SJSA1 (cell line): ENCODE data around the gene IL17F. TPM values are rescaled to one million over a fixed set of nuclear protein-coding genes. Genes with fewer than 3 reads are reported as not detected.

ENCODE experiments used
- DNase-seq, 2 experiments: peaks; one replicate each; pipeline ENCODE4 v3.0.0-alpha.2; 2015 to 2020; ENCODE audit warnings: low spot score in 2 of 2, low read depth in 1 of 2
- H3K27ac ChIP-seq: fragments of 250-450 bp; sonication (Bioruptor Pico); 2 replicates; pipeline ENCODE4 v1.5.1; 2020; ENCODE audit warnings: mild to moderate bottlenecking, moderate library complexity
- H3K27me3 ChIP-seq: fragments of 250-450 bp; sonication (Bioruptor Pico); replicated peaks from 2 replicates; pipeline ENCODE4 v1.5.1; 2020; ENCODE audit warnings: mild to moderate bottlenecking, moderate library complexity
- H3K36me3 ChIP-seq: fragments of 250-450 bp; sonication (Bioruptor Pico); 2 replicates; pipeline ENCODE4 v1.5.1; 2020; ENCODE audit warnings: mild to moderate bottlenecking
- H3K4me1 ChIP-seq: fragments of 250-450 bp; sonication (Bioruptor Pico); replicated peaks from 2 replicates; pipeline ENCODE4 v1.6.1; 2021; ENCODE audit warnings: mild to moderate bottlenecking
- H3K4me3 ChIP-seq: fragments of 250-450 bp; sonication (Bioruptor Pico); 2 replicates; pipeline ENCODE4 v1.5.1; 2020; ENCODE audit warnings: mild to moderate bottlenecking
- H3K9me3 ChIP-seq: fragments of 250-450 bp; sonication (Bioruptor Pico); replicated peaks from 2 replicates; pipeline ENCODE4 v1.5.1; 2020; ENCODE audit warnings: mild to moderate bottlenecking
- total RNA-seq: library from RNA; depleted of rRNA; stranded (reverse); fragments of >200 nt; shearing (Covaris generic); gene quantifications from 2 replicates; pipeline ENCODE4 v1.2.3, GENCODE V29; 2014; rRNA removed

The IL17F gene
- not detected in 2 replicates for total RNA-seq

DNA sequence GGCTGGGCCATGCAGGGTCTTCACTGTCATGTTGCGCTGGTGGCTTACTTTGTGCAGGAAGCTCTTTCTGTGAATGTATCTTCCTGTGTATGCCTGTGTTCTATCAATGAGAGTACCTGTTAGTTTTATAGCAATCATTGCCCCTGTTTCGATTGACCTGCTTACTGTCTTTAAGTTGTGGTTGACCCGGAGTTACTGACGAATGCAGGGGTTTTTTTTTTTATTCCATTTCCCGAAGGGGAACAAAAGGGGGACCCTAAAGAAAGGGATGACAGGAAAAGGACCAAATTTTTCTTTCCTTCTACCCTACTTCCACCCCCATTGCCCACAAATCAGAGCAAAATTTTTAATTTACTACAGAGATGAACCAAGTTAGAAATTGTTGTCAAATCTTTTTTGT is at the start of gene IL17F:
Gene IL17F (minus strand): TSS at position 101 of the 400 bp plus-strand sequence. CDS start 71 bp downstream, at position 30.
- no peaks in the 10 kb centered on the region for H3K36me3 ChIP-seq
- no peak within 1 kb of the TSS for H3K27ac ChIP-seq
- H3K27me3 ChIP-seq, result peaks cover 16% of the 10 kb centered on the region
- H3K4me1 ChIP-seq, result no peaks in the 10 kb centered on the region
- H3K9me3 ChIP-seq, result no peaks in the 10 kb centered on the region
- no peak for DNase-seq
- H3K4me3 ChIP-seq, result no peak within 1 kb of the TSS

- no peak for DNase-seq
- Histone ChIP-seq H3K9me3 (no peaks in the 10 kb centered on the region; the same call in 1 of the 2 replicates), H3K27me3 (no peaks in the 10 kb centered on the region), H3K4me1 (no peaks in the 10 kb centered on the region), H3K36me3 (no peaks in the 10 kb centered on the region), H3K4me3 (no peak overlapping the region), H3K27ac (no peak overlapping the region)
These were observed 48.8 kb upstream of the IL17F start for GRCh38 chr6:52293067-52293466.

DNA sequence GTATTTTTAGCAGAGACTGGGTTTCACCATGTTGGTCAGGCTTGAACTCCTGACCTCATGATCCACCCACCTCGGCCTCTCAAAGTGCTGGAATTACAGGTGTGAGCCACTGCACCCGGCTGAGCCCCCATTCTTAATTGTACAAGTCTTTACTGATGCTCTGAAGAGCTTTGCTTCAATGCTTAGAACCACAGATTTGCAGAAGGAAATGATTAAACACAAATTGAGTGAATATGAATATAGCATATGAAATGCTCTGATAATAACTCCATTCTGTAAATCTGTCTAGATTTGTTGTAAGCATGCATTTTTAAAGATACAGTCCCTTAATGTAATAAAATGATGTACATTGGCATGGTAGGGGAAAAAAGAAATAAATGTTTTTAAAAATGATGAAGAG is 44.5 kb upstream of the IL17F start:
- no peak for DNase-seq
- H3K4me1 ChIP-seq, result peaks cover 6% of the 10 kb centered on the region; the same call in 1 of the 2 replicates
- H3K36me3 ChIP-seq, result peaks cover 6% of the 10 kb centered on the region
- H3K4me3 ChIP-seq, result no peak overlapping the region
- H3K27ac ChIP-seq, result no peak overlapping the region
- H3K9me3 ChIP-seq, result no peaks in the 10 kb centered on the region
- H3K27me3 ChIP-seq, result no peaks in the 10 kb centered on the region

- Histone ChIP-seq H3K4me1 (peaks cover 9% of the 10 kb centered on the region; the same call in 1 of the 2 replicates), H3K36me3 (peaks cover 13% of the 10 kb centered on the region), H3K27ac (no peak overlapping the region), H3K27me3 (no peaks in the 10 kb centered on the region), H3K4me3 (no peak overlapping the region), H3K9me3 (no peaks in the 10 kb centered on the region)
- no peak for DNase-seq
These were observed 43.9 kb upstream of the IL17F start for GRCh38 chr6:52288216-52288615.

DNA sequence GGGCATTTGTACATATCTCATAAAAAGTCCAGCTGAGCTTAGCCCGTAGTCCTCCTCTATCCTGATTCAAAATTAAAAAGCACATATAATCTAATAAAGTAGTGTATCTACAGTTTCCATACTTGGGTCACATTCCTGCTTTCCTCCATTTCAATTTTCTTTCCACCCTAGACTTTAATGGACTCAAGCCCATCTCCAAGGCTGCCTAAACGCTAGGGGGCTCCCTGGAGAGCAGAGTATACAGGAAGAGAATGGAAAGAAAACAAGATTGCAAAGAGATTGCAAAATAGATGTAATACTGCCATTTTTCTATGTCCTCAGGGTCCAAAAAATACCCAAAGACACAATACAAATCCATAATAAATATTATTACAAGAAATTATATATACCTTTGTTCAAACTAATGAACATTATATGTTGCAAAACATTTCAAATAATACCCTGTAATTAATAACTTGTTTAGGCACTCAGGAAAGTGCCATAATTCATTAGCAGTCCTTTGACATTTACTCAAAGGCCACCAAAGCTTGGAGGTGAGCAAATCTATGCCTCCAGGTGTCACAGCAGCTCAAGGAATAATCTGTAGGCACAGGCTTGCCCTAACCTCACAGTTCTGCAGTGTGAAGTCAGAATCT is 42.6 kb upstream of the IL17F start:
- no peaks in the 10 kb centered on the region for H3K27me3 ChIP-seq

GRCh38 chr6:52285177-52286068 is 41.1 kb upstream of the IL17F start:
- H3K4me3 ChIP-seq, result peak overlapping the region; percentile 68
- peaks cover 9% of the 10 kb centered on the region; the same call in 1 of the 2 replicates for H3K4me1 ChIP-seq
- H3K9me3 ChIP-seq, result no peaks in the 10 kb centered on the region
- H3K36me3 ChIP-seq, result peaks cover 37% of the 10 kb centered on the region
- DNase-seq, result no peak
- no peak overlapping the region for H3K27ac ChIP-seq
- H3K27me3 ChIP-seq, result no peaks in the 10 kb centered on the region

More for the DNA sequence above, 42.6 kb upstream of the IL17F start:
- H3K9me3 ChIP-seq, result no peaks in the 10 kb centered on the region
- H3K27ac ChIP-seq, result peak overlapping the region; percentile 18; the same call in 1 of the 2 replicates
- no peak overlapping the region for H3K4me3 ChIP-seq
- H3K36me3 ChIP-seq, result peaks cover 23% of the 10 kb centered on the region
- peaks cover 9% of the 10 kb centered on the region; the same call in 1 of the 2 replicates for H3K4me1 ChIP-seq
- peak; percentile 64 to 76 for DNase-seq

DNA sequence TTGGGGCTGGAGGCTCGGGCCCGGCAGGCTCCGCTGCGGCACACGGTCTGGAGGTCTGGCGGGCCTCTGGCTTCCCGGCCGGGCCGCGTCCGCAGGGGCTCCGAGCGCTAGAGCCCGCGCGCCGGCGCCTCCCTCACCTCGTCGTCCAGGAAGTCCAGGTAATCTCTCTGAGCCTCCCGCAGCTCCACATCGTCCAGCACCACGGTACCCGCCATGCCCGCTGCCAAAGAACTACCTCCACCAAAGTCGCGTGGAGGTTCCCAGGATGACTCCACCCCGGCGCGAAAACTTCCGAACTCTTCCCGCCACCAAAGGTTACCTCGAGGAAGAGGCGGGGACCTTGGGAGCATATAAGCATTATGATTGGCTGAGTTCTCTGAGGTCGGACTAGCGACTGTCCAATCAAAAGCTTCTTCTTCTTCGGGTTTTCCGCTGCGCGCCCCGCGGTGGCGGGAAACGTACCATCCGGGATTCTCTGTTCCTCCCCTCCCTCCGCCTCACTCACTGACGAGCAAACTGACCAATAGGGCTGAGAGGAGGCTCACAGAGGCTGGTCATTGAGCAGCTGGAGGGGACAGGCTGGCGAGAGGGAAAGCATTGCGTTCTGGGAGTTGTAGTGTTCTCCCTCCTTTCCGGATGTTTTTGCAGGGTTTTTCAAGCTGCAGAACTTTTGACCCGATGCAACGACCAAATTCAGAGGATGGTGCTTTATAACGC is 40.3 kb upstream of the IL17F start, which contains the start of gene MCM3:
Gene MCM3 (minus strand): TSS at position 283 of the 717 bp plus-strand sequence. CDS start 68 bp downstream, at position 215.
- H3K36me3 ChIP-seq, result peaks cover 45% of the 10 kb centered on the region
- H3K27ac ChIP-seq, result peak within 1 kb of the TSS; percentile 70
- no peaks in the 10 kb centered on the region for H3K9me3 ChIP-seq
- no peaks in the 10 kb centered on the region for H3K27me3 ChIP-seq
- peaks cover 9% of the 10 kb centered on the region; the same call in 1 of the 2 replicates for H3K4me1 ChIP-seq
- peak; percentile 99 for DNase-seq
- H3K4me3 ChIP-seq, result peak within 1 kb of the TSS; percentile 68

GRCh38 chr6:52284131-52284459 is 39.8 kb upstream of the IL17F start:
- Histone ChIP-seq H3K4me3 (peak overlapping the region; percentile 68), H3K36me3 (peaks cover 50% of the 10 kb centered on the region), H3K27ac (peak overlapping the region; percentile 70), H3K4me1 (peaks cover 9% of the 10 kb centered on the region; the same call in 1 of the 2 replicates), H3K9me3 (no peaks in the 10 kb centered on the region), H3K27me3 (no peaks in the 10 kb centered on the region)
- DNase-seq, result peak in 1 of 2 experiments; percentile 71

DNA sequence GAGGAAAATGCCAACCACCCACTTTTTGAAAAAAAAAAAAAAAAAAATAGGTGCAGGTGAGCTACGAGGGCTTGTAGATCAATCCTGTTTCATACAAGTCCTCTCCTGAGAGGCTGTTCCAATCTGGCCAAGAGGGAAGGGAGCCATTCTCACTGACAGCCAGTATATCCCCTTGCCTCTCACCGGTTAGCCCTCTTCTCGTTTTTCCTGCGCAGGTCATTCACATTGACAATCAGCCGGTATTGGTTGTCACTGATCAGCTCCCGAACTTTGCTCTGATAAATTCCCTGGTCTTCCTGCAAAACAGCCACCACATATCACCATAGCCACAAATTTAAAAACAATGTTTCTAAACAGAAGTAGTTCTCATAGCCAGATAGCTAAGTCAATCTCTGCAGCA is 38.8 kb upstream of the IL17F start:
- Histone ChIP-seq H3K27me3 (no peaks in the 10 kb centered on the region), H3K4me1 (peaks cover 9% of the 10 kb centered on the region; the same call in 1 of the 2 replicates), H3K4me3 (peak overlapping the region; percentile 68), H3K27ac (no peak overlapping the region), H3K9me3 (no peaks in the 10 kb centered on the region), H3K36me3 (peaks cover 60% of the 10 kb centered on the region)
- DNase-seq, result no peak

GRCh38 chr6:52276130-52276529 is 31.8 kb upstream of the IL17F start:
- Histone ChIP-seq H3K9me3 (no peaks in the 10 kb centered on the region), H3K27ac (no peak overlapping the region), H3K36me3 (peaks cover 99% of the 10 kb centered on the region), H3K27me3 (no peaks in the 10 kb centered on the region), H3K4me1 (peaks cover 27% of the 10 kb centered on the region), H3K4me3 (no peak overlapping the region)
- no peak for DNase-seq

DNA sequence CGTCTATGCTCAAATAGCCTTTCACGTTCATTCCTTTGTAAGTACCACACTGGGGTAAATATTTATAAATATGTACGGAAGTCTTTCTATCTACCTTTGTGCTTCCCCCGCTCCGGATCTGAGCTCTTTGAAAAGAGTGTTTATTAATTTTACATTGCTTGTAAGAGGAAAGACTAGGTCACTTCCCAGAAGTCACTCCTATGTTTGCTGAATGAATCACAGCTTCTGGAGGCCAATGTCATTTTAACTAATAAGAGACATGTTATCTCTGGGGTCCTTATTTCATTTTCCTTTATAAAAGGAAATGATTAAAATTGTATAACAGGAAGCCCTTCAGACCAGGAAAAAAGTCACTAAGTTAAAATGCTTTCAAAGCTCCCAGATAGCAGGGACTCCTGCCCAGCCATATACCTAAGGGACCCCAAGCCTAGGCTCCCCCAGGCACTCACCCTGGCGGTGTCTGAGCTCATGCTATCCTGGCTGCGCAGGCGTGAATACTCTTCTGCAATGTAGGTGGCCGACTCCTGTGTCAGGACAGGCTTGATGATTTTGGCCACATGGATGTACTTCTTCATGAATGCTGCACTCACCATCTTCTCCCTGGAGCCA is 27.7 kb upstream of the IL17F start:
- H3K4me1 ChIP-seq, result peaks cover 28% of the 10 kb centered on the region
- no peak overlapping the region for H3K4me3 ChIP-seq
- peaks cover 100% of the 10 kb centered on the region for H3K36me3 ChIP-seq
- no peaks in the 10 kb centered on the region for H3K27me3 ChIP-seq
- peak in 1 of 2 experiments; percentile 48 for DNase-seq
- peak overlapping the region; percentile 17 for H3K27ac ChIP-seq
- no peaks in the 10 kb centered on the region for H3K9me3 ChIP-seq

DNA sequence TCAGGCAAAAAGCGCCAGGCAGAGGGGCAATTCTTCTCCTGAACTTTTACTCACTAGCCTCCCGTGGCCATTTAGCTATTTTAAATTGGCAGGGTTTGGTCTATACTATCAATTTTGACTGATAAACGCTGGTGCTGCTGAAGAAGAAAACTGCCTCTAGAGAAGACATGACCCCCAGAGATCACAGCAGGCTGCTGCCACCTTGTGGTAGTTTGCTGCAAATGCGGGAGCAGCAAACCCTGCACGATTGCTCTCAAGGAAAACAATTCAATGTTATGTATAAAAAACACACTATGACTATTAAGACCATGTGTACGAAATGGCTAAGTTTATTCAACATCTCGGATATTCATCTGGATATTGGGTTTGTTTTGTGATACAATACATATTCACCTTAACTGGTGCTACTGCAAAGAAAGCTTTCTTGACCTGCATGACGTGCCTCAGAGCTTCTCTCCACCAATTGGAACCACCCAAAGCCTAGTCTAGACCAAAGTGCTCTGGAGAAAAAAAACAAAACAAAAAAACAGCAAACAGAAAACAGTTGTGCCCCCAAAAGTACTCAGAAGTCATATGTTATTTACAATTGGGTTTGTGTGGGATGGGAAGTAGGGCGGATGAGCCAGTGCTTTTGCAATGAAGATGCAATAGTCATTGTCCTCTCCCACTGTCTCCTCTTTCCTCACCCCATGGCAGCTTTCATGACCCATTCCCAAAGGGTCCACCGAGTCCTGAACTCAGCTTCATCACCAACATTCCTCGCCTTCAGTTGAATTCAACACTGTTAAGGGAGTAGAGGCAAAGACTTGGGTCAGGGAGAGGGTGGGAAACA is 19.6 kb upstream of the IL17F start:
- H3K27me3 ChIP-seq, result no peaks in the 10 kb centered on the region
- H3K27ac ChIP-seq, result no peak overlapping the region
- peaks cover 20% of the 10 kb centered on the region for H3K4me1 ChIP-seq
- H3K9me3 ChIP-seq, result no peaks in the 10 kb centered on the region
- no peak overlapping the region for H3K4me3 ChIP-seq
- H3K36me3 ChIP-seq, result peaks cover 84% of the 10 kb centered on the region
- DNase-seq, result peak; percentile 64 to 72
